IMR-90 (cell line): ENCODE measurements around the gene THUMPD2. TPM values are rescaled to one million over a fixed set of nuclear protein-coding genes. Genes with fewer than 3 reads are reported as not detected.

Experiments used
- ATAC-seq: fragments of 200-7000 bp; cut with Tn5 transposase; 2 replicates; pipeline ENCODE4 v1.9.1; 2020; ENCODE audit warnings: low read depth, mild to moderate bottlenecking, moderate library complexity
- BruUV-seq: library from RNA; stranded (reverse); fragments of 400-500 nt; replicated peaks from 2 replicates; lab custom pipeline; 2021; lab: Mats Ljungman, UMichigan
- CTCF ChIA-PET: fragments of 300-600 bp; formaldehyde crosslinking; extraction: SDS; loops from one replicate; lab custom pipeline; 2021; ENCODE audit warnings: antibody characterized with exemption; lab: Yijun Ruan, JAX
- POLR2A ChIA-PET: fragments of 300-600 bp; sonication (Branson Sonifier 250); formaldehyde crosslinking; loops from one replicate; lab custom pipeline; 2022; ENCODE audit warnings: antibody characterized with exemption; ENCODE audit not compliant: unreplicated experiment; lab: Charles Lee
- DNase-seq: peaks from one replicate; pipeline ENCODE4 v3.0.0; 2013
- H2AFZ ChIP-seq: replicated peaks from 2 replicates; pipeline ENCODE3; 2013; ENCODE audit warnings: low read length, mild to moderate bottlenecking; ENCODE audit not compliant: poor library complexity
- H2AK5ac ChIP-seq: 2 replicates; pipeline ENCODE4 v1.6.1; 2013; ENCODE audit warnings: low read depth, low read length, inconsistent platforms
- H2AK9ac ChIP-seq: replicated peaks from 2 replicates; pipeline ENCODE3; 2013; ENCODE audit warnings: mild to moderate bottlenecking, low read depth, low read length, moderate library complexity; ENCODE audit not compliant: poor library complexity
- H2BK120ac ChIP-seq: 2 replicates; pipeline ENCODE4 v1.6.1; 2013; ENCODE audit warnings: low read depth, low read length, inconsistent platforms
- H2BK15ac ChIP-seq: 3 replicates; pipeline ENCODE4 v1.6.1; 2013; ENCODE audit warnings: low read depth, low read length, inconsistent platforms
- H2BK20ac ChIP-seq: 2 replicates; pipeline ENCODE4 v1.6.1; 2013; ENCODE audit warnings: low read depth, mild to moderate bottlenecking, inconsistent platforms, low read length, moderate library complexity
- H2BK5ac ChIP-seq: 2 replicates; pipeline ENCODE4 v1.6.1; 2013; ENCODE audit warnings: mild to moderate bottlenecking, low read depth, low read length, inconsistent platforms; ENCODE audit not compliant: poor library complexity, severe bottlenecking
- H3K14ac ChIP-seq: replicated peaks from 2 replicates; pipeline ENCODE4 v1.6.1; 2013; ENCODE audit warnings: low read depth, low read length, inconsistent platforms
- H3K18ac ChIP-seq: 2 replicates; pipeline ENCODE4 v1.6.1; 2013; ENCODE audit warnings: low read depth, low read length, control low read depth
- H3K23ac ChIP-seq: 2 replicates; pipeline ENCODE4 v1.6.1; 2013; ENCODE audit warnings: low read depth, low read length, inconsistent platforms
- H3K27ac ChIP-seq: 2 replicates; pipeline ENCODE4 v1.5.1; 2013; ENCODE audit warnings: mild to moderate bottlenecking, control low read depth, low read length; ENCODE audit not compliant: insufficient read depth
- H3K27me3 ChIP-seq: 2 replicates; pipeline ENCODE4 v1.6.1; 2013; ENCODE audit warnings: low read length; ENCODE audit not compliant: control insufficient read depth, insufficient read depth
- H3K36me3 ChIP-seq: 2 replicates; pipeline ENCODE4 v1.6.1; 2013; ENCODE audit warnings: low read length, mixed read lengths; ENCODE audit not compliant: control insufficient read depth, insufficient read depth
- H3K4ac ChIP-seq: 2 replicates; pipeline ENCODE4 v1.6.1; 2013; ENCODE audit warnings: low read depth, low read length, inconsistent platforms
- H3K4me1 ChIP-seq: 2 replicates; pipeline ENCODE4 v1.6.1; 2013; ENCODE audit warnings: low read length, mixed read lengths; ENCODE audit not compliant: control insufficient read depth, insufficient read depth
- H3K4me2 ChIP-seq: 2 replicates; pipeline ENCODE4 v1.6.1; 2013; ENCODE audit warnings: low read depth, mild to moderate bottlenecking, control low read depth, low read length, moderate library complexity
- H3K4me3 ChIP-seq: 2 replicates; pipeline ENCODE4 v1.5.1; 2013; ENCODE audit warnings: low read depth, mild to moderate bottlenecking, control low read depth, low read length, moderate library complexity; ENCODE audit not compliant: insufficient read depth
- H3K56ac ChIP-seq: 2 replicates; pipeline ENCODE4 v1.6.1; 2013; ENCODE audit warnings: low read length, inconsistent platforms; ENCODE audit not compliant: insufficient read depth; ENCODE audit errors: extremely low read depth
- H3K79me1 ChIP-seq, 2 experiments: 2 replicates each; pipeline ENCODE4 v1.6.1; 2013; ENCODE audit warnings: low read length in 2 of 2, inconsistent platforms in 1 of 2, low read depth in 1 of 2
- H3K9ac ChIP-seq: 2 replicates; pipeline ENCODE4 v1.6.1; 2013; ENCODE audit warnings: low read depth, low read length, control low read depth
- H3K9me1 ChIP-seq: 2 replicates; pipeline ENCODE4 v1.6.1; 2013; ENCODE audit warnings: low read length, inconsistent platforms; ENCODE audit not compliant: insufficient read depth
- H3K9me3 ChIP-seq: 2 replicates; pipeline ENCODE4 v1.6.1; 2013; ENCODE audit warnings: low read length; ENCODE audit not compliant: control insufficient read depth, insufficient read depth
- H4K20me1 ChIP-seq: 2 replicates; pipeline ENCODE4 v1.6.1; 2013; ENCODE audit warnings: low read length, inconsistent platforms; ENCODE audit not compliant: insufficient read depth
- H4K5ac ChIP-seq: 2 replicates; pipeline ENCODE4 v1.6.1; 2013; ENCODE audit warnings: mild to moderate bottlenecking, low read depth, low read length, control low read depth
- H4K8ac ChIP-seq, 2 experiments: 2 replicates each; pipeline ENCODE4 v1.6.1; 2013; ENCODE audit warnings: low read depth in 2 of 2, low read length in 2 of 2, control low read depth in 1 of 2, inconsistent platforms in 1 of 2
- H4K91ac ChIP-seq: 2 replicates; pipeline ENCODE4 v1.6.1; 2013; ENCODE audit warnings: low read depth, low read length, inconsistent platforms; ENCODE audit not compliant: insufficient read depth
- BHLHE40 ChIP-seq: fragments of 150-350 bp; IDR thresholded peaks from 2 replicates; pipeline ENCODE4 v1.6.1; 2016; ENCODE audit warnings: mild to moderate bottlenecking, low read depth, low read length
- NFE2L2 ChIP-seq: fragments of 150-350 bp; IDR thresholded peaks from 2 replicates; pipeline ENCODE4 v1.6.1; 2016; ENCODE audit warnings: low read depth, mild to moderate bottlenecking, low read length
- WGBS, 2 experiments: methylation state at CpG; one replicate each; pipeline versions ENCODE4 v1.1.5 to v1.1.7; 2013; ENCODE audit warnings: missing lambda C conversion rate in 2 of 2; ENCODE audit not compliant: insufficient read length in 1 of 2; ENCODE audit errors: extremely low coverage in 2 of 2; 5-methylcytosine and 5-hydroxymethylcytosine counted together
- dilution Hi-C: fragments of 300-500 bp; cut with HindIII; formaldehyde crosslinking; loops from one replicate; pipeline ENCODE4 v1.14.3; 2018; ENCODE audit warnings: low sequenced_read_pairs; ENCODE audit not compliant: unreplicated experiment
- in situ Hi-C: fragments of 300-500 bp; cut with MboI; formaldehyde crosslinking; loops from 3 replicates; pipeline ENCODE4 v1.14.3; 2019; ENCODE audit warnings: low sequenced_read_pairs, inconsistent platforms, mixed read lengths
- intact Hi-C: fragments of 100-400 bp; cut with micrococcal nuclease; formaldehyde crosslinking; loops from 2 replicates; pipeline ENCODE4 v1.10.0; 2022
- polyA plus RNA-seq, 3 experiments: library from polyadenylated mRNA; depleted of rRNA; stranded (reverse); fragments of >200 nt; gene quantifications; 2 replicates each; pipeline ENCODE4 v1.2.3, GENCODE V29; 2012; ENCODE audit warnings: low replicate concordance in 1 of 3
- total RNA-seq: library from RNA; depleted of rRNA; stranded (reverse); fragments of >200 nt; gene quantifications from 2 replicates; pipeline ENCODE4 v1.2.3, GENCODE V29; 2012

THUMPD2 gene
- total and polyA plus RNA-seq, 2 of the 4 experiments (the other 2 are of a cell fraction), result 4.8 to 7.0 TPM

DNA sequence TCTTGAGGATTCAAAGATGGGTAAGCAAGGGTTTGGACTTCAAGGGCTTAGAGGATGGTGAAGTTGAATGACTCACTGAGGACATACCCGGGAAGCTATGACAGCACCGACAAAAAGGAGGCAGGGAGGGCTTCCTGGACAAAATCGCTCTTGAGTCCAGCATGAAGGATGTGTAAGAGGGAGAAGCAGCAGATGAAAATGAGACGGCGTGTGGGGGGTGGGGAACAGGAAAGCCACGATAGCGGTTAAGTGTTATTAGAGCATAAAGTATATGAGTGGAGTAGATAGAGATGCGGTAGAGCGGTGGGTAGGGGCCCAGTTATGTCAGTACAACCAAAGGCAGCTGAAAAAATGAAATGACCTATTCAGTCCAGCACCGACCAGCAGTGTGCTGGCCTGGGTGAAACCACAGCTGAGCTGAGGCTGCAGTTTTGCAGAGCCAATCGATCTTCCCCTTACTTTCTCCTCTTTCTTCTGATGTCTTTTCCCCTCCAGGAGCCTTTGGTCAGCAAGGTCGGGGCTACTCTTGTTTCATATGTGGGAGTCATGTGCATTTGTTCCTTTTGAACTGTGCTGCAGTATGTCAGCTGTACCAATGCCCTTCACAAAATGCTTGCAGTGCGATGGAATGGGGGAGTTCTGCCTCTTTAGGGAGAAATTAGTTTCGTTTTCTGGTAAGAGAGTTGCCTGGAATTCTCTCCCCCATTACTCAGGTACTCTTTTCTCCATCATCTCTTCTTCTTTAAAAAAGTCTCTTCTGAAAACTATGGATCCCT, 2.0 kb upstream of the THUMPD2 start:
- Histone ChIP-seq H3K56ac (no peak overlapping the region), H3K14ac (0 out of 2 replicates have a peak overlapping the region, but pooled peaks have one; percentile 23), H3K27me3 (no peaks in the 10 kb centered on the region), H3K9ac (no peak overlapping the region), H2BK5ac (no peak overlapping the region), H3K23ac (no peak overlapping the region), H2BK15ac (peak overlapping the region; percentile 6; the same call in 1 of the 3 replicates), H4K5ac (no peak overlapping the region), H4K20me1 (no peaks in the 10 kb centered on the region), H2AK9ac (no peak overlapping the region), H4K91ac (no peak overlapping the region; the same call in 1 of the 2 replicates), H4K8ac (no peak overlapping the region), H2BK20ac (peak overlapping the region; percentile 38), H3K36me3 (no peaks in the 10 kb centered on the region), H3K4me1 (peaks cover 6% of the 10 kb centered on the region), H3K9me3 (no peaks in the 10 kb centered on the region), H3K79me1 (peaks cover 6 to 21% of the 10 kb centered on the region in 2 experiments; a peak in 3 of 4 replicates), H3K4me2 (peak overlapping the region; percentile 25; the same call in 1 of the 2 replicates), H3K18ac (no peak overlapping the region), H3K4ac (0 out of 2 replicates have a peak overlapping the region, but pooled peaks have one; percentile 15), H2AFZ (peak overlapping the region; percentile 67), H3K27ac (no peak overlapping the region), H3K4me3 (no peak overlapping the region), H3K9me1 (peaks cover 4% of the 10 kb centered on the region; the same call in 1 of the 2 replicates), H2BK120ac (no peak overlapping the region), H2AK5ac (no peak overlapping the region)
- TF ChIP-seq NFE2L2 (no peak), BHLHE40 (no peak)
- 83% methylated on average over 7 of the region's 14 CpGs; no CpG with 5 or more reads in 1 of the 2 experiments for WGBS, 2 experiments
- dilution Hi-C loops, result no loop called here
- in situ Hi-C loops, result no loop called here
- intact Hi-C loops, result no loop called here
- no TSS peak for BruUV-seq
- ATAC-seq (no peak), DNase-seq (no peak)
- POLR2A ChIA-PET, result interaction anchor here (0.5 kb wide), 1 partner anchor 384 kb away, joined by 7 read pairs; no protein-coding TSS in a partner anchor
- CTCF ChIA-PET, result interaction anchor here (0.6 kb wide), 1 partner anchor 135 kb away, joined by 13 read pairs; no protein-coding TSS in a partner anchor
